ENCODE results near the gene DEPP1.

GRCh38 chr10:44980309-44981171, 1.9 kb upstream of the DEPP1 start:
- TF ChIP-seq CTCF (IDR thresholded peaks at IDR 0.05) (peak in 1 of 4 donors; percentile 37), POLR2A (IDR thresholded peaks at IDR 0.05) (no peak)
